ENCODE data around the gene PLAC1.

Gene PLAC1

GRCh38 chrX:134628663-134629062 is 29.6 kb downstream of the PLAC1 start:
- no peak for DNase-seq

GRCh38 chrX:134626434-134626833 is 31.8 kb downstream of the PLAC1 start:
- no peak for DNase-seq

GRCh38 chrX:134625315-134625718 is 33.0 kb downstream of the PLAC1 start:
- DNase-seq: no peak

- no peak for DNase-seq
Observed at GRCh38 chrX:134624046-134624430, 34.2 kb downstream of the PLAC1 start.

DNA sequence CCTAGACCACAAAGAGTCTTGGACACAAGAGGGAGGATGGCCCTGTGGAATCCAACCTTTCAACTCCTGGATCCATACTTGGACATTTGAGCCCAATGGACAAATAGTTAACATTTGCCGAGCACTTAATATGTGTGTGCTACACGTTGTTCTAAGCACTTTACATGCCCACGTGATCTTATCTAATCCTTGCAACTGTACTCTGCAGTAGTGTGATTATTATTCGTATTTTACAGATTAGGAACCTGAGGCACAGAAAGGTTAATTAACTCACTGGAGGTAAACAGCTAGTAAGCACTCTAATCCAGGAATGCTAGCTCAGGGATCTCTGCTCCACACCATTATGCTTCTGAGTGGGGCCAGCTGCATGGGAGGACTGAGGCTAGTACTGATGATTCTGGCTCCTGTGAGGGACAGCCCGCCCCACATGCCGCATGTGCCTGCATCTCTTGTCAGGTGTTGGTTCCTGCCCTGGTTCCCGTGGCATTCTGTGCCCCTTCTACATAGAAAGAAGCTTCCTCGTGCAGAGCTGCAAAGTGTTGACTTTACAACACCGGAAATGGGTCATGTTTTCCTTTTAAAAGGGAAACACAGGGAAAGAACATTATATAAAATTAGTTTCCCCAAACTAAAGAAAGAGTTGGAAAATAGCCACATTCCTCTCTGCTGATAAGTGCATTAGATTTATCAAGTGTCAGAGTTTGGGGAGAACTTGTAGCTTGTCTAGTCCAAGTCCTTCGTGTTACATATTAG is 34.8 kb downstream of the PLAC1 start:
- DNase-seq: no peak

GRCh38 chrX:134622813-134623185 is 35.5 kb downstream of the PLAC1 start:
- DNase-seq: no peak

- peak in 1 of 2 donors; percentile 33 for DNase-seq
Observed at GRCh38 chrX:134622056-134622812, 36.0 kb downstream of the PLAC1 start.

- no peak for DNase-seq
Observed at GRCh38 chrX:134619838-134620237, 38.4 kb downstream of the PLAC1 start.

DNA sequence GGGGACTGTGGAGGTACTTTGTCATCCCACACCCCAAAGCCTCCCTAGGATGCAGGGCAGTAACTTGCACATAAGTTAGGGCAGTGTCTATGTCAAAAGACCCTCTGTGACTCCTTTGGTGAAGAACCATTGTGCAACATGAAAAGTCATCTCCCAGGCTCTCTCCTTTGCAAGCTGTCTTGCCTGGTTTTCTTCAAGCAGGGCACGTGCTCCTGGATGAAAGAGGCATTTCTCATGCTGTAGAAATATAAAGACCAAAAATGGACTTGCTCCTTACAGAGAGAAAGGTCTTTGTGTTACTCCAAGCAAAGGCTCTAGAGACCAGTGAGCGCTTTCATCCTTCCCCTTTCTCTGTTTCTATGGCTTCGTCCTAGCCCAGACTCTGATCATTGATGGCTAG is 44.9 kb downstream of the PLAC1 start:
- no peak for DNase-seq

GRCh38 chrX:134608153-134608552 is 50.1 kb downstream of the PLAC1 start:
- no peak for DNase-seq

DNA sequence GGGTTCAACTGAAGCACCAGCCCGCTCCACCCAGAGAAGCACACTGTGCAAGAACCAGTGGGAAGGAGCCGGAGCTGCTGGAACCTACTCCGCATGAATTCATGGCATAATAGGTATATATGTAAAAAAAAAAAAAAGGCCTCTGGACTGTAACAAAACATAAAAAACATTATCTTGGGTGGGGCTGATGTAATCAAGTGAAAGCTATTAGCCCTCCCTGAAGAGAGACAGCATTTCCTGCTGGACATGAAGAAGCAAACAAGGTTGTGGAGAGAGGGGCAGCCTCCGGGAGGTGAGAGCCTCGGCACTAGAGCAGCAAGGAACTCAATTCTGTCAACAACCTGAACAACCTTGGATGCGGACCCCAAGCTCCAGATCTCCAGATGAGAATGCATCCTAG is 50.7 kb downstream of the PLAC1 start:
- no peak for DNase-seq

GRCh38 chrX:134604701-134605311 is 53.5 kb downstream of the PLAC1 start:
- no peak for DNase-seq

- peak; percentile 14 to 47 for DNase-seq
Observed at GRCh38 chrX:134603806-134604700, 54.2 kb downstream of the PLAC1 start.

- no peak for DNase-seq
Observed at GRCh38 chrX:134602410-134602809, 55.9 kb downstream of the PLAC1 start.

DNA sequence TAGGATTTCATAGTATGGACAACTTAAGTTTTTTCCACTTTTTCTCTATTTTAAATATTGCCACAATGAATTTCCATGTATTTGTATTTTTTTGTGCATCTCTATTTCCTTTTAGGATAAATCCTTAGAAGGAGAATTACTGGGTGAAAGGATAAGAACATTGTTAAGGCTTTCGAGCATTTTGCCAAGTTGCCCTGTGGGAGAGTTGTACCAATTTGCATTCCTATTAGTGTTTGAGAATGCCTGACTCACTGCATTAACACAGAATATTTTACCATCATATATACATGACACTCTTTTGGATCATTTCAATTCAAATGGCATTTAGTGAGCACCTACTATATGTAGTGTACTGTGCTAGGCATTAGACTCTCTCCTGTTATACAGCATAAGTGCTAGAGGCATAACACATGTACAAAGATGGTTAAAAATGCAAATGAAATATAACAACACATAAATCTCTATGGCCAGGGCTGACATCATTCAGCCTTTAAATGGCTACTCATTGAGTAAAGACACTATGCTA is 57.0 kb downstream of the PLAC1 start:
- no peak for DNase-seq

GRCh38 chrX:134600714-134601113 is 57.6 kb downstream of the PLAC1 start:
- DNase-seq: no peak

- DNase-seq: peak; percentile 12 to 38
Observed at GRCh38 chrX:134599184-134599914, 58.9 kb downstream of the PLAC1 start.

- no peak for DNase-seq
Observed at GRCh38 chrX:134592303-134592702, 66.0 kb downstream of the PLAC1 start.

DNA sequence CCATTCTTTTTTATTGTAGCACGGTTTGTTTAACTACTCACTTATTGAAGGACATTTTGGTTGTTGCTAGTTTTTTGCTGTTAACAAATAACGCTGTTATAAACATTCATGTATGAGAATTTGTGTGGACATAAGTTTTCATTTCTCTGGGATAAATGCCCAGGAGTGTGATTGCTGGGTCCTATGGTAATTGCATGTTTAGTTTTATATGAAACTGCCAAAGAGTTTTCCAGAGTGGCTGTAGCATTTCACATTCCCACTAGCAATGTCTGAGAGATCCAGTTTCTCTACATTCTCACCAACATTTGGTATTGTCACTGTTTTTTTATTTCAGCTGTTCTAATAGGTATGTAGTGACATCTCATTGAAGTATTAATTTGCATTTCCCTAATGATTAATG is 66.8 kb downstream of the PLAC1 start:
- DNase-seq: no peak

GRCh38 chrX:134588806-134589205 is 69.5 kb downstream of the PLAC1 start:
- no peak for DNase-seq

DNA sequence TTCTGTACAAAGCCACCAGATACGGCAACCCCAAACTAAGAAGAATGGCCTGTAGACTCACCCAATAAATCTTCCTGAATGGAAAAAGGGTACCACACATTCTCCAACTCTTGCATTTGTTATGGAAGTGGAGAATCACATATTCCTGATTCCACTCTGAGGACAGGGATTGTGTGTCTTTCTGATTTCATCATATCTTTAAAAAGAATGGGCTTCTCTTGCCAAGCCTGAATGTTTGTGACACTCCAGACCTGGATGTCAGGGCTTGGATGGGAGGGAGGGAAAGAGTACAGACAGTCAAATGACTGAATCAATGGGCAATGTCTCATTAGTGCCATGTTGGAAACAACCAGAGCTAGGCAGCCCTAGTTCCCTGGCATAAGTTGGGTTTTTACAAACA is 77.4 kb downstream of the PLAC1 start:
- no peak for DNase-seq

- no peak for DNase-seq
Observed at GRCh38 chrX:134573683-134574035, 84.6 kb downstream of the PLAC1 start.
